Fibroblast of the aortic adventitia (primary cell): ENCODE measurements around the gene IGSF8. TPM values are rescaled to one million over a fixed set of nuclear protein-coding genes. Genes with fewer than 3 reads are reported as not detected.

ENCODE experiments used
- DNase-seq: peaks from one replicate; pipeline ENCODE4 v3.0.0-alpha.2; 2010; ENCODE audit warnings: low read depth
- H3K4me3 ChIP-seq: 2 replicates; pipeline ENCODE4 v1.5.1; 2011; ENCODE audit warnings: low read depth, mild to moderate bottlenecking, control low read depth, low read length, moderate library complexity
- total RNA-seq: library from RNA; depleted of rRNA; stranded (reverse); fragments of >200 nt; gene quantifications from 2 replicates; pipeline ENCODE4 v1.2.3, GENCODE V29; 2012; ENCODE audit warnings: low replicate concordance
- TF ChIP-seq, protein P1 (sequence below): IDR thresholded peaks from 2 replicates; pipeline ENCODE4 v1.5.1; 2011; ENCODE audit warnings: mild to moderate bottlenecking, low read length, control low read depth, inconsistent platforms; ENCODE audit not compliant: insufficient read depth

IGSF8 gene
- total RNA-seq, 1 donor = 10.8 TPM

GRCh38 chr1:160105155-160105554 lies 6.7 kb upstream of the IGSF8 start:
- no peak for DNase-seq
- TF ChIP-seq, protein P1, sequence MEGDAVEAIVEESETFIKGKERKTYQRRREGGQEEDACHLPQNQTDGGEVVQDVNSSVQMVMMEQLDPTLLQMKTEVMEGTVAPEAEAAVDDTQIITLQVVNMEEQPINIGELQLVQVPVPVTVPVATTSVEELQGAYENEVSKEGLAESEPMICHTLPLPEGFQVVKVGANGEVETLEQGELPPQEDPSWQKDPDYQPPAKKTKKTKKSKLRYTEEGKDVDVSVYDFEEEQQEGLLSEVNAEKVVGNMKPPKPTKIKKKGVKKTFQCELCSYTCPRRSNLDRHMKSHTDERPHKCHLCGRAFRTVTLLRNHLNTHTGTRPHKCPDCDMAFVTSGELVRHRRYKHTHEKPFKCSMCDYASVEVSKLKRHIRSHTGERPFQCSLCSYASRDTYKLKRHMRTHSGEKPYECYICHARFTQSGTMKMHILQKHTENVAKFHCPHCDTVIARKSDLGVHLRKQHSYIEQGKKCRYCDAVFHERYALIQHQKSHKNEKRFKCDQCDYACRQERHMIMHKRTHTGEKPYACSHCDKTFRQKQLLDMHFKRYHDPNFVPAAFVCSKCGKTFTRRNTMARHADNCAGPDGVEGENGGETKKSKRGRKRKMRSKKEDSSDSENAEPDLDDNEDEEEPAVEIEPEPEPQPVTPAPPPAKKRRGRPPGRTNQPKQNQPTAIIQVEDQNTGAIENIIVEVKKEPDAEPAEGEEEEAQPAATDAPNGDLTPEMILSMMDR = no peak
- H3K4me3 ChIP-seq = no peak overlapping the region

DNA sequence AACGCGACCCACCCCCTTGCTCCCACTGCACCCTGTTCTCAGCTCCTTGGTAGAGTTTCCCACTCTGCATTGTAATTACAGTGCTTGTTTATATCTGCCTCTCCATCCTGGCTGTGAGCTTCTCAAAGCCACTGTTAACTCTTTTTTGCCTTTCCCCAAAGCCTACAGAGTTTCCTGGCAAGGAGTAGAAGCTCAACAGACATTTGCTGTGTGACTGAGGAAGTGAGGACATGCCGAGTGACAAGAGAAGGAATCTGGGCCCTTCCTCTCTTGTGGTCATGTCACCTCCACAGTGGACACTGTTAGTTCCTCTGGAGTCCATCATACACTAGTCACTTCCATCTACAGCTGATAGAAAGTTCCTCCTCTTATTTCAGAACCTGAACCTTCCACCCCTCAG lies 6.1 kb upstream of the IGSF8 start:
- no peak for DNase-seq
- H3K4me3 ChIP-seq = no peak overlapping the region
- TF ChIP-seq, protein P1 = no peak

GRCh38 chr1:160103658-160104408 lies 5.4 kb upstream of the IGSF8 start:
- TF ChIP-seq, protein P1 = no peak
- DNase-seq = no peak
- no peak overlapping the region for H3K4me3 ChIP-seq

- H3K4me3 ChIP-seq = no peak overlapping the region
- TF ChIP-seq, protein P1 = no peak
- no peak for DNase-seq
Measured at GRCh38 chr1:160101717-160102522, 3.5 kb upstream of the IGSF8 start.

- TF ChIP-seq, protein P1 = peak; percentile 95
- peak; percentile 78 for DNase-seq
- peak overlapping the region; percentile 25 for H3K4me3 ChIP-seq
Measured at GRCh38 chr1:160101037-160101716, 2.8 kb upstream of the IGSF8 start.

- DNase-seq = no peak
- TF ChIP-seq, protein P1 = no peak
- no peak overlapping the region for H3K4me3 ChIP-seq
Measured at GRCh38 chr1:160099716-160100375, 1.4 kb upstream of the IGSF8 start.
